ENCODE data around the gene MCC.

MCC gene

DNA sequence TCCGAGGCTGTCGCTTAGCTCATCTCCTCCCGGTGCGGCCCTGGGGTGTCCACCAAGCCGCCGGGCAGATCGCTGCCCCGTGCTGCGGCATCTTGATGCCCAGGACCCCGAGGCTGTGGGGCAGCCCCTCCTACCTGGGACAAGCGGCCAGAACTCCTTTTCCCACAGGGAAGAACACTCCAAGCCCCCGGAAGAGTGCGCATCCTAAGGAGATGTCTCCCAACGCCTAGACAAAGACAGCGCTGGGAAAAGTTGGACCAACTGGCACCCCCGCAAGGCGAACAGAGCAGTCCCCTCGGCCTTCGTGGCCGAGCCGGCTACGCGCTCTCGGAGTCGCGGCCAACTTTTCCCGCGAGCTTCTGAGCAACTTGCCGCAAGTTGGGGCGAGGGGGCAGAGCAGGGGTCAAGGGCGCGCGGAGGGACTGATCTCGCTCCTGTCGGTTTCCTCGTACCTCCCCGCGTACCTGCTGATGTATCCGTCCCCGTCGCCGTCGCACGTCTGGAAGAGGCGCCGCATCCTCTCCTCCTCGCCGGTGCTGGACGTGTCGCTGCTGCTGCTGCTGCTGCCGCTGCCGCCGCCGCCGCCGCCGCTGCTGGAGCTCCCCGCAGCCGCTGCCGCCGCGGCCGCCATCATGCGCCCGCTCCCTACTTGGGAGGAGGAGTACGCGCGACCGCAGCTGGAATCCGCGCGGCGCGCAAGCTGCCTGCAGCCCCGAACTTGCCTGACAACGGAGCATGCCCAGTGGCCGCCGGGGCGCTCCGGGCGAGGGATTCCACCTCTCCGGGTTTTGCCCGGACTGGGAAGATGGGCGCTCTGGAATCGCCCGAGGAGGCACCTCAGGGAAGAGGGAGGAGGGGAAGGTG, at the start of gene MCC:
Gene MCC (minus strand): TSS at position 673 of the 864 bp plus-strand sequence.
- peak; percentile 72 for DNase-seq

DNA sequence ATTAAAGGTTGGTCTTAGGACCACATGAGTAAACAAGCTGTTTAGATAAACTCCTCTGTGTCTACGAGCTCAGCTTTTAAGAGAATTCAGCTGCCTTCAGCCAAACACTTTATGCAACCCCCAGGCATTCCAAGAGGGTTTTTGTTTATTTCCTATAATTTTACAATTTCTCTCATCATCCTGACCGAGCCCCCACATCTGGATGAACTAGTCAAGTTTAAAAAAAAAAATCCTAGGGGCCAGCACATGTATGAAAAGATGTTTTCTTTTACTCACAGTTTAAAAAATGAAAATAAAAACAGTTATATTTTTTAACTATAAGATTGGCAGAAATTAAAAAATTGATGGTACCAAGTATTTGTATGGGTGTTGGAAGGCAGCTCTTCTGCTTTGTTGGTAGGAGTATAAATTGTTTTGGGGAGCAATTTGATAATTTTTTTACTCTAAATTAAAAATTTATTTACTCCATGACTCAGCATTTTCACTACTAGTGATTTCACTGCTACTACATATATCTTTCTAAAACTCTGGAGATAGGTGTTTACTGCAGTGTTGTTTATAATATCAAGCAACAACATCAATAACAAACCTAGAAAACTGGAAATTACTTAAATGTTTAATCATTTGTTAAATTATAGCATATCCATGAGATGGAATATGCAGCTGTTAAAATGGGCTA, 43.4 kb upstream of the MCC start:
- no peak for DNase-seq

DNA sequence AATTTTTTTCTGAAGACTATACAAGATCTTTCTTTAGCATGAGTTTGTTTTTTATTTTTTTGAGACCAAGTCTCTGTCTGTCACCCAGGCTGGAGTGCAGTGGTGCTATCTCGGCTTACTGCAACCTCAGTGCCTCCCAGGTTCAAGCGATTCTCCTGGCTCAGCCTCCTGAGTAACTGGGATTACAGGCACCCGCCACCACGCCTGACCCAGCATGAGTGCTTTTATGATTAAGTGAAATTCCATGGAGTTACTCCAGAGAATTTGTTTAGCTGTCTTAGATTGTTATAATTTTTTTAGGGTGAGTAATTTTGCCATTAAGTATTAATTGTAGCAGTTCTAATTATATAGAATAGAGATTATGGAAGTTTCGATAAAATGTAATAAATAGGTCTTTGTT, 39.5 kb upstream of the MCC start:
- no peak for DNase-seq

DNA sequence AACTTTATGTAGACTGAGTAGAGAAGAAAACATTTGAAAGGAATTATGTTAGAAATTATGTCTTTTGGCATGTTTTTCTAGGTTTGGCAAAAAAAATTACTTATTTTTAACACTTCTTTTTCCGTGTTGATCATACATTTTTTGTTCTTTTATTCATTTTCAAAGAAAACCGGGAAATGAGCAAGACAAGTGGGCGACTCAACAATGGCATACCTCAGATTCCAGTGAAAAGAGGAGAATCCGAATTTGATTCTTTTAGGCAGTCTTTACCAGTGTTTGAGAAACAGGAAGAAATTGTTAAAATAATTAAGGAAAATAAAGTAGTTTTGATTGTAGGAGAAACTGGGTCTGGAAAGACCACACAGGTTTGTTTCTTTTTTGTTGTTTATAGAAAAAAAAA, 38.2 kb upstream of the MCC start:
- DNase-seq = no peak

DNA sequence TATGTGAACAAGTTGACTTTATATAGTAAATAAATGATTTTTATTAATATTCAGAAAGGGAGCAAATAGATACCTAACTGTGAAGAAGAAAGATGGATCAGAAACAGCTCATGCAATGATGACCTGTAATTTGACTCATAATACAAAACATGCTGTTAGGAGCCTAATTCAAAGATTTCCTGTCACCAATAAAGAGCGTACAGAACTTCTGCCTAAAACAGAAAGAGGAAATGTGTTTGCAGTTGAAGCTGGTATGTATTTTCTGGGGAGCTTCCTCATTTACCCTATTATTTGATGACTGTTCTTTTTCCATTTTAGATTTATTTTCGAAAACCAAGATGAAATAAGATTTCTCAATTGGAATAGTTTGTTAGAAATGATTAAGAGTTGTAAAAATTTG, 36.7 kb upstream of the MCC start:
- no peak for DNase-seq

DNA sequence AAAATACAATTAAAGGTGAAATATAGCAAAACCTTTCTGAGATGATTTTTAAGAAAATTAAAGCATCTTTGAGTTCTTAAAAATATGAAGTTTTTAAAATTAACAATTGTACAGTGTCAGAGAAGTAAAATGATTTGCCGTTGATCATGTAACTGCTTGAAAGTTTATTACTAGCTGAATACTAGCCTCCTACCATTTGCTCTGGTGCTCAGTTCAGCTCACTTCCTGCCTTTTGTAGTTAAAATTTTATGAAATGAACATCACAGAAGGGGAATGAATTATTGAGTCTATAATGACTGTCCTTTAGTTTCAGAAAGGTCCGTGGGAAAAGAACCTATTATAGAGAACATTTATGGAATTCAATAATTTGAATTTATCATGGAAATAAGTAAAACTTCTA, 34.9 kb upstream of the MCC start:
- DNase-seq = no peak

DNA sequence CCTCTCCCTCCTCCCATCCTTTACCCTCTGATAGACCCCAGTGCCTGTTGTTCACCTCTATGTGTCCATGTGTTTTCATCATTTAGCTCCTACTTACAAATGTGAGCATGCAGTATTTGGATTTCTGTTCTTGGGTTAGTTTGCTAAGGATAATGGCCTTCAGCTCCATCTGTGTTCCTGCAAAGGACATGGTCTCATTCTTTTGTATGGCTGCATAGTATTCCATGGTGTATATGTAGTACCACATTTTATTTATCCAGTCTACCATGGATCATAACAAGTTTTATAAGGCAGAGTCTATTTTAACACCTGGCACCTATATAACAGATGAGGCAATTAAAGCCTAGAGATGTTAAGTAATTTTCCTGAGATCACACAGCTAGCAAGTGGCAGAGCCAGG, 32.6 kb upstream of the MCC start:
- DNase-seq = no peak

DNA sequence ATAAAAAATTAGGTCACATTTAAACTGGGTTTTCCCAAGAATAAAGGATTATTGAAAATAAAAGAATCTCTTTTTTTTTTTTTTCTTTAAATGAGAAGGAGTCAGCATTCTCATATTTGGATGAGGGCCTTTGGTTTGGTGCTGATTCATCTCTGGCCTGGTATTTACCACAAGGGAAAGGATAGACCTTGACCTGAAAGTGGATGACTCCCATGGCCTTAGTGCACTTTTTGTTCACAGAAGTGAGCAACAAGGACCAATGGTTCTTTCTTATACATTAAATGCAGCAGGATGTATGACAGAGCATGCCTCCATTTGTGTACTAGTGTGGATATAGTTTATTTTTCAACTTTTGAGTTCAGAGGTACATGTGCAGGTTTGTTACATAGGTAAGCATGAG, 32.2 kb upstream of the MCC start:
- DNase-seq = no peak

DNA sequence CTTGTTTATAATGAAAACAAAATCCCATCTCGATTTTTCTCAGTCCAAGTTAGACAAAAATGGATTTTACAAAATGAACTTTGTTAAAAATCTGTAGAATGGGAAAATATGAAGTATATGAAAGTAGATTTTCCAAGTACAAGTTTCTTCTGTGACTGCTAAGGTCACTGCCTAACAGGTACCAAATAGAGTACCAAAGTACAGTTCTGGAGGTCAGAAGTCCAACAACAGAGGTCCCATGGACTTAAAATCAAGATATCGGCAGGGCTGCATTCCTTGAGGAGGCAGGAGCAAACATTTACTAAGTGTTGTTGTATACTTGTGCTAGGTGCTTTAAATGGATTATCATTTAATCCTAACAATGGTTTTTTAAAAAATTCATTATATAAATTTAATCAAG, 31.2 kb upstream of the MCC start:
- no peak for DNase-seq

DNA sequence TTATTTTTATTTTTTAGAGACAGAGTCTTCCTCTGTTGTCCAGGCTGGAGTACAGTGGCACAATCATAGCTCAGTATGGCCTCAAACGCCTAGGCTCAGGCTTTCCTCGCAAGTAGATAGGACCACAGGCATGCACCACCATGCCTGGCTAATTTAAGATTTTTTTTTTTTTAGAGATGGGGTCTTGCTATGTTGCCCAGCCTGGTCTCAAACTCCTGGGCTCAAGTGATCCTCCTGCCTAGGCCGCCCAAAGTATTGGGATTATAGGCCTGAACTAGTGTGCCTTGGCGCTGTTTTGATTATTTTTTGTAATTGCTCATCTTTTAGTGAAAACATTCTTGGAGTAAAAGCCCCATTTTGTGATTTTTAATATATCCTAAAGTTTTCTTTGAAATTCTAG, 30.6 kb upstream of the MCC start:
- DNase-seq = no peak

DNA sequence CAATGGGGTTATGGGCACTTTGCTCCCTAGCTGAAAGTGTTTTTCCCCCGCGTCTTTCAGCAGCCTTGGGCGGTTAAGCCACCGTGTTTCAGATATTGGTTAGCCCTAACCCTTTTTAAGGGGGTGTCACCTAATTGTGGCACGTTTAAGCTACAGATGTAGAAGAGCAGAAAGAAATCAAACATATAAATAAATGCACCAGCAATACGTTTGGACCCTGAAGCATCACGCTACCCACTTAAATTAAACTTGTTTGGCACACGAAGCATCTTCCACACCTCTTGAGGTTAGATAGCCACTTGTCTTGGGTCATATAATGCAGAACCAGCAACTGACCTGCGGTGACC, 26.0 kb upstream of the MCC start:
- no peak for DNase-seq

DNA sequence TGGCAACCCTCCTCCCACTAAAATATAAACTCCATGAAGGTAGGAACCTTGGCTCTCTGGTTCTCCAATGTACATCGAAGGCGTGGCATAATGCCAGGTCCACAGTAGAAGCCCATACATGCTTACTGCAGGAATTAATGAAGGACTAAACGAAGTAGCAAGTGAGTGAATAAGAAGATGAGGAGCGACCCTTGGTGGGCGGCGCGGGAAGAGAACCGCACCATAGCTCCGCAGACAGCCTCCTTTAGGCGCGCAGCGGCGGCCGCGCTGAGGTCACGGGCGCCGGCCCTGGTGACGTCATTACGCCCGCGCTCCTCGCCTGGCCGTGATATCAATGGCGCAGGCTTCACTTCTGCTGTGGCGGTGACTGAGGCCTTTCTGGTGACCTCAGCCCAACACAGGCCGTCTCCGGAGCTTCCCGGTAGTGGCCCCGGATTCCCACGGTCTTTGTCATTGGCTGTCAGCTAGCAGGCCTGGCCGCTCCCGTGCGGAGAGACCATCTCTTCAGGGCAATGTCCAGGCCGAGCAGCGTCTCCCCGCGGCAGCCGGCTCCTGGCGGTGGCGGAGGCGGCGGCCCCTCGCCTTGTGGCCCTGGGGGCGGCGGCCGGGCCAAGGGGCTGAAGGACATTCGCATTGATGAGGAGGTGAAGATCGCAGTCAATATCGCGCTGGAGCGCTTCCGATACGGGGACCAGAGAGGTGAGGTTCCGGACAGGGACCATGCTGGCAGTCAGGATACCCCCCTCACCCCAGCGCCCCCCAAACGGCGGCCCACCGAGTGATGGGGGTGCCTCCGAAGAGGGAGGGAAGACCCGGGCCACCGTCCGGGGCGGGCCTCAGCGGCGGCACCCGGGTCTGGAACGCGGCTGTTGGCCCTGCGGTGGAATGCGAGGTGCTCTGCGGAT, 25.4 kb upstream of the MCC start, which contains the start of gene YTHDC2:
Gene YTHDC2 (plus strand): TSS at position 311 of the 905 bp plus-strand sequence. CDS start 202 bp downstream, at position 513.
- peak; percentile 60 for DNase-seq

DNA sequence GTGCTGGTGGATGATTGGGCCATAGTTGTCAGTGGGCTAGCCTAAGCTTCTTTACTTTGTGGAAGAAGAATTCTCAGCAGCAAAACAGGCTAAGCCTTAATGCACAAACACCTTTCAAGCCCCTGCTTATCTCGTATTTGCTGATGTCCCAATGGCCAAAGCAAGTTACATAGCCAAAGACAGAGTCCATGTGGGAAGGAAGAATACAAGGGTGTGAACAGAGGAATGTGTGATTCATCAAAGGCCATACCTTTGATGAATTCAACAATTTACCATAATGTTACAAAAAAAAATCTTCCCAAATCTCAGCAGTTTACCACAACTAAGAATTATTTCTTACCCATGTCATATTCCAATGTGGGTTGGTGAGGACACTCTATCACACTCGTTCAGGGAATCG, 24.1 kb upstream of the MCC start:
- DNase-seq = no peak

DNA sequence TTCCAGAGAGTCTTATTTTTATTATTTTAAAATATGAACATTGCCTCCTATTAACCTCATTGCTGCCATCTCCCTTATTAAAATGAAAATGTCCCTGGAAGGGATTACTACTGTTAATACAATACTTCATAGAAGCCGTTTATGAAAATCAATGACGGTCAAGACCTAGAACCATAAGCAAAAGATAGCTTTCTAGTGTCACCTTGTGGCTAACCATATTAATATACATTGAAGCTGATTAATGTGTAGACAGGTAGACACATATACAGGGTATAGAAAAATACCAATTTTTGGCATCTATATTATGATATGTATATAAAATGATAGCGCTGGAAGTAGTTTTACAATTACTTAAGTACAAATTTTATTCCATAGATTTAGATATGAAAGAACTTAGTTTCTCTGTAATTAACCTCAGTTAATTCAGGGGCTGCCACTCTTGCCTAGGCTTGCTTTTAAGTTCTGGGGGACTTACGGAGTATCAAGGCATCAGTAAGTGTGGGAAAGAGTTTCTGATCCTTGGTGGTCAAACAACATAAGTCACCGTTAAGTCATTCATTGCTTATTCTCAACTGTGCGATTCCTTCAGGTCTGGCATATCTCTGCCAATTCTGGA, 22.7 kb upstream of the MCC start:
- peak; percentile 48 for DNase-seq

DNA sequence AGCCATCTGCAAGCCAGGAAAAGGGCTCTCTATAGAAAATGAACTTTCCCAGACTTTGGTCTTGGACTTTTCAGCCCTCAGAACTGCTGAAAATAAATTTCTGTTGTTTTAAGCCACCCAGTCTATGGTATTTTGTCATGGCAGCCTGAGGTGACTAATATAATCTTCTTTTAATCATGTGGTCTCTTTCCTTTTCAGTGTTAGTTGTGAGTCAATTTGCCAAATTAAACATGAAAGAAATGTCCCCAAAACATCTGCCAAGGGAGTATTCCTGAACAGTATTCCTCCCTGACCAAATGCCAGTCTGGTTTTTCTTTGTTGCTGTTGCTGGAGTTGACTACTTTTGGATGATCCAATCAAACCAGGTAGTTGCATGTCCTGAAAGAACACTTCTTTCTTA, 20.5 kb upstream of the MCC start:
- no peak for DNase-seq

DNA sequence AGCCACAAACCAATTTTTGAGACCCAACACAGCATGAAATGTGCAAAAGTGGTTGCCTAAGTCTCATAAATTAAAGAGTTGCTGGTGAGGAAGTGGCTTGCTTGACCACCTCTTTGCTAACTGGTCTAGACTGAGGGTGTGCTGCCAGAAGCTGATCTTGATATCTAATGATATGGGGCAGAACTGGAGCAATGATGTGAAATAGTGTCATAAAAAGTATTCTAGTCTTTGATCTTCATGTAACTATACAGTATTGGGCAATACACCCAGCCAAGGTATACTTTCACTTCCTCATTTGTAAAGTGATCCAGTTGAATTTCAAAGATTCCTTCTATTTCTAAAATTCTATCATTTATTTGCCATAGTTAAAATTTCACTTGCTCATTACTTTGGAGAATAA, 19.3 kb upstream of the MCC start:
- DNase-seq = no peak

DNA sequence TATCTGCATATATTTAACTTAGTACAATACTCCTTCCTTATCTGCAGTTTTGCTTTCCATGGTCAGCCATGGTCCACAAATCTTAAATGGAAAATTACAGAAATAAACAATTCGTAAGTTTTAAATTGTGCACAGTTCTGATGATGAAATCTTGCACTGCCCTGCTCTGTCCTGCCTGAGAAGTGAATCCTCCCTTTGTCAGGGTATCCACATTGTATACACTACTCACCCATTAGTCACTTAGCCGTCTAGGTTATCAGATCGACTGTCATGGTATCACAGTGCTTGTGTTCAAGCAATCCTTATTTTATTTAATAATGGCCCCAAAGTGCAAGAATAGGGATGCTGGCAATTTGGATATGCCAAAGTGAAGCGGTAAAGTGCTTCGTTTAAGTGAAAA, 16.9 kb upstream of the MCC start:
- DNase-seq = no peak

DNA sequence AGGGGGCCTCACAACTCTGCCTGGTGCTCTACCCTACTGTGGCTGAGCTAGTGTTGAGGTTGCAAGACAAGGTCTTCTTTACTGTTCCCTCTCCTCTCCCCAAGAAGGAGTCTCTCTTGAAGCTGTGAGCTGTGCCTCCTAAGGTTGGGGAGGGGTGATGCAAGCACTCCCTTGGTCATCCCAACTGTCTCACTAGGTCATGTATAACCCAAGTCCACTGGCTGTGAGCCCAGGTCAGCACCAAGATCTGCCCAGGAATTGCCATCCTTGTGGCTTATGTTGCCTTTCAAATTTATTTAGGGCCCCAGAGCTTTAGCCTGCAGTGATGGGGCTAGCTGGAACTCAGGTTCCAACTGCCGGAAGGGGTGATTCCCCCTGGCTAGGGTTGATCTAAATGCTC, 14.9 kb upstream of the MCC start:
- no peak for DNase-seq

DNA sequence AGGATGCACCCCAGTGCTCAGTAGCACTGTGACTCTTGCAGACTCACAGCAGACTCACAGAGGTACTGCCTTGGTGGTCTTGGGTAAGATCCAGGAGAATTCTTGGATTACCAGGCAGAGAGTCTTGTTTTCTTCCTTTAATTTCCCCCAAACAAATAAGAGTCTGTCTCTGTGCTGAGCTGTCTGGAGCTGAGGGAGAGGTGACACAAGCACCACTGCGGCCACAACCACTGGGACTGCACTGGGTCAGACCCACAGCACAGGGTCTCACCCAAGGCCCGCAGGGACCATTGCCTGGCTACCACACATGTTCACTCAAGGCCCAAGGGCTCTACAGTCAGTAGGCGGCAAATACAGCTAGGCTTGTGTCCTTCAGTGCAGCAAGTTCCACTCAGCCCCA, 13.8 kb upstream of the MCC start:
- no peak for DNase-seq

DNA sequence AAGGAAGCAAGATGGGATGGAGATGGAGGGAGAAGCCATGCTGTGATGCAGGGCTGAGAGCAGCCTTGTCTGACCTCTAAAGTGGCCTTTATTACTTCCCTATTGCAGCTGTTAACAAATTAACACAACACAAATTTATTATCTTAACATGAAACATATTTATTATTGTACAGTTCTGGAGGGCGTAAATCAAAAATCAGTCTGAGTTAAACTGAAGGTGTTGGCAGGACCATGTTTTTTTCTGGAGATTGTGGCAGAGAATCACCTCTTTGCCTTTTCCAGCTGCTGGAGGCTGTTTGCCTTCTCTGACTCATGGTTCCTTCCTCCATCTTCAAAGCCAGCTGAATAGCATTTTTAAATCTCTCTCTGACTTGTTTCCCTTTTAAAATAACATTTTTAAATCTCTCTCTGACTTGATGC, 7.2 kb upstream of the MCC start:
- no peak for DNase-seq

DNA sequence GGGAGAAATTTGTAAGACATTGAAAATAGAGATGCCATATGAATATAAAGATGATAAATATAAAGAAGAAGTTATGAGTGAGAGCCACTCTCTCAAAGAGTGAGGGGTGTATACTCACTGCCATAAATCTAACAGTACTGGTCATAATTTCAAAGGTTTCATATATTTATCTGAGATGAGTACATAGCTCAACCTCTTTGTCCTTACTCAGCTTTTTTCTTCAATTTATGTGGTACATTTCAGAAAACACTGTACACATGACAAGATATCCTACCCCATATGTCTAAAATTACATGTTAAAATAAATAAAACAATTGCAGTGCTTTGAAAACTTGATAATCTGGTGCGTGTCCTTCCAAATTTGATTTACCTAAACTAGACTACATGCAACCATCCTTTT, 5.2 kb upstream of the MCC start:
- DNase-seq = no peak

DNA sequence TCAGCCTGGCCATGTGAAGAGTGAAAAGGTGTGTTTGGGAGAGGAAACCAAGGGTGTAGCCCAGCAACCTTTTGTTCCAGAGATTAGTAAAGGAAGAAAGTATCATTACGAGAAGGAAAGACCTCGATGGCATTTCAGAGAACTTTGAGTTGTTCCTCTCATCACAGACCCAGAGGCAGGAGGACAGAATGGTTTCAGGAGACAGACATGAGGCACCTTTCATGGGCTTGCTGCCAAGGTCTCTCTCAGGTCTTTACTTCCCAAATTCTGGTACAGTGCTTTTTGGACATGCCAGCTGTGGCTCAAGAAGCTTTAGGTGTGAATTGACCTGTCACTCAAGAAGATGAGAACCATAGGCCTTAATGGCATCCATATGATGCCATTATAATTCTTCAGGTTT, 2.8 kb upstream of the MCC start:
- no peak for DNase-seq

DNA sequence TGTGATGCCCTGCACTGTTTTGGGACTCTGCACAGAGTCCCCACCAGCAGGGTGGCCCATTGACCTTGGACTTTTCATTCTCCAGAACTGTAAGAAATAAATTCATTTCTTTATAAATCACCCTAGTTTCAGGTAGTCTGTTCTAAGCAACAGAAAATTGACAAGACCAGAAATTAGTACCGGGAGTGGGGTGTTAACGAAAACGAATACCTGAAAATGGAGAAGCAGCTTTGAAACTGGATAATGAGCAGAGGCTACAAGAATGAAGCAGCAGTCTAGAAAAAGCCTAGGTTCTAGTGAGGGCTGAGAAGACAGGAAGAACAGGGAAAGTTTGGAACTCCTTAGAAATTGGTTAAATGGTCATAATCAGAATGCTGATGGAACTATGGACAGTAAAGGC, 2.1 kb upstream of the MCC start:
- no peak for DNase-seq
